Measurements from ENCODE around the gene FOXRED2. TPM values are rescaled to one million over a fixed set of nuclear protein-coding genes. Genes with fewer than 3 reads are reported as not detected.
A peak's percentile ranks its signal among the peaks of the same experiment; 100 is the strongest.
"Not testable (repeated sequence)": the region's sequence is repeated elsewhere in the genome, so short reads cannot be mapped to it uniquely, and the experiment has no call there.

Gene FOXRED2
- total and polyA plus RNA-seq, 8 donors: 0.76 to 17.5 (median 3.8) TPM

DNA sequence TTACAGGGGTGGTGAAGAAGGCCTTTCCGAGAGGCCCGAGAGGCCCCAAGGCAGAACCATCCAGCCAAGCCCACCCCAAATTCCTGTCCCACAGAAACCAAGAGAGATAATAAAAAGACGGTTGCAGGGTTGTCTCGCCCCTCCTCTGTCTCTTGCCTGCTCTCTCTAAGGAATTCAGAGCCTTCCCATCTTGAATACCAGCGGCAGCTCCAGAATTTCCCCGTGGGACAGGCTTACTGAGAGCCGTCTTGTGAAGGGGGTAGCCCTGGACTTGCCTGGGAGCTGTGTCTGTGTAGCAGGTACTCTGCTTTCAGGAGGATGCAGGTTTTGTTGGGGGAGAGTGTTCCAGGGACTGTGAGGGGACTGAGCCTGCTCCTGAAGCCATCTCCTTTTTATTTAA, 31.7 kb upstream of the FOXRED2 start:
- WGBS, 5 donors: 48 to 67% (median 53%) methylated on average over 7 of the region's 7 CpGs
- Histone ChIP-seq H3K4me3 (no peak overlapping the region), H3K4me1 (no peaks in the 10 kb centered on the region), H3K9me3 (no peaks in the 10 kb centered on the region), H3K27ac (no peak overlapping the region), H3K27me3 (peaks cover 0 to 29% (median 0%) of the 10 kb centered on the region in 3 donors), H3K36me3 (no peaks in the 10 kb centered on the region)
- intact Hi-C loops (cut with DNase I; ENCODE audit: low total_unique reads): no loop called here
- no peak for DNase-seq
- no peak for TF ChIP-seq POLR2AphosphoS5 (IDR thresholded peaks at IDR 0.05)
- no peak for TF ChIP-seq EP300 (IDR thresholded peaks at IDR 0.05)
- TF ChIP-seq, protein P1, sequence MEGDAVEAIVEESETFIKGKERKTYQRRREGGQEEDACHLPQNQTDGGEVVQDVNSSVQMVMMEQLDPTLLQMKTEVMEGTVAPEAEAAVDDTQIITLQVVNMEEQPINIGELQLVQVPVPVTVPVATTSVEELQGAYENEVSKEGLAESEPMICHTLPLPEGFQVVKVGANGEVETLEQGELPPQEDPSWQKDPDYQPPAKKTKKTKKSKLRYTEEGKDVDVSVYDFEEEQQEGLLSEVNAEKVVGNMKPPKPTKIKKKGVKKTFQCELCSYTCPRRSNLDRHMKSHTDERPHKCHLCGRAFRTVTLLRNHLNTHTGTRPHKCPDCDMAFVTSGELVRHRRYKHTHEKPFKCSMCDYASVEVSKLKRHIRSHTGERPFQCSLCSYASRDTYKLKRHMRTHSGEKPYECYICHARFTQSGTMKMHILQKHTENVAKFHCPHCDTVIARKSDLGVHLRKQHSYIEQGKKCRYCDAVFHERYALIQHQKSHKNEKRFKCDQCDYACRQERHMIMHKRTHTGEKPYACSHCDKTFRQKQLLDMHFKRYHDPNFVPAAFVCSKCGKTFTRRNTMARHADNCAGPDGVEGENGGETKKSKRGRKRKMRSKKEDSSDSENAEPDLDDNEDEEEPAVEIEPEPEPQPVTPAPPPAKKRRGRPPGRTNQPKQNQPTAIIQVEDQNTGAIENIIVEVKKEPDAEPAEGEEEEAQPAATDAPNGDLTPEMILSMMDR (IDR thresholded peaks at IDR 0.05): no peak
- TF ChIP-seq POLR2A (IDR thresholded peaks at IDR 0.05): no peak

DNA sequence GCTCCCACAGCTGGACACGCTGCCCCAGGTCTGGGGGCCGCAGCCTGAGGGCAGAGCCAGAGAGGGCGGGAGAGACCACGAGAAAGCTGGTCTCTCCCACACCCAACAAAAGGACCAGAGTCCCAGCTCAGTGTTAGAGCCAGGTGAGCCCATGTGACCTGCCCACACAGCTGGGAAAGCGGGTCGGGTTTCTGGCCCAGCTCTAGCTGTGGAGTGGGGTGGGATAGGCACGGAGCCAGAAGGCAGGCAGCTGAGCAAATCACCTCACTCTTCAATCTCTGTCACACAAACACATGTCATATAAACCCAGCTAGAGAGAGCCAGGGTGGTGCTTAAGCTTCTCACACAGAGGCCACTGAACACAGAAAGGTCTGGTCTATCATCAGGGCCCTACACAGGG, 29.9 kb upstream of the FOXRED2 start:
- Histone ChIP-seq H3K4me3 (no peak overlapping the region), H3K4me1 (no peaks in the 10 kb centered on the region), H3K36me3 (no peaks in the 10 kb centered on the region), H3K27me3 (peaks cover 0 to 29% (median 0%) of the 10 kb centered on the region in 3 donors), H3K9me3 (no peaks in the 10 kb centered on the region), H3K27ac (no peak overlapping the region)
- TF ChIP-seq POLR2A (IDR thresholded peaks at IDR 0.05): no peak
- TF ChIP-seq POLR2AphosphoS5 (IDR thresholded peaks at IDR 0.05): no peak
- TF ChIP-seq, protein P1 (IDR thresholded peaks at IDR 0.05): no peak
- TF ChIP-seq EP300 (IDR thresholded peaks at IDR 0.05): no peak
- 28 to 44% (median 33%) methylated on average over 7 of the region's 7 CpGs for WGBS, 5 donors
- intact Hi-C loops (cut with DNase I; ENCODE audit: low total_unique reads): no loop called here
- DNase-seq: peak in 1 of 2 donors; percentile 32

DNA sequence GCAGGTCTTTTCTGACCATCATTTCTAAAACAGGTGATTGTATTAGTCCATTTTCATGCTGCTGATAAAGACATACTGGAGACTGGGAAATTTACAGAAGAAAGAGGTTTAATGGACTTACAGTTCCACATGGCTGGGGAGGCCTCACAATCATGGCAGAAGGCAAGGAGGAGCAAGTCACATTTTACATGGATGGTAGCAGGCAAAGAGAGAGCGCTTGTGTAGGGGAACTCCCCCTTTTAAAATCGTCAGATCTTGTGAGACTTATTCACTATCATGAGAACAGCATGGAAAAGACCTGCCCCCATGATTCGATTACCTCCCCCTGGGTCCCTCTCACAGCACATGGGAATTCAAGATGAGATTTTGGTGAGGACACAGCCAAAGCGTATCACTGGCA, 26.5 kb upstream of the FOXRED2 start:
- DNase-seq; H3K27ac ChIP-seq; intact Hi-C loops (cut with DNase I; ENCODE audit: low total_unique reads); H3K4me1 ChIP-seq; H3K4me3 ChIP-seq; H3K9me3 ChIP-seq; H3K36me3 ChIP-seq: not testable (repeated sequence)
- peaks cover 0 to 16% (median 0%) of the 10 kb centered on the region in 3 donors for H3K27me3 ChIP-seq
- WGBS, 5 donors: 83 to 90% (median 90%) methylated on average over 4 of the region's 4 CpGs

DNA sequence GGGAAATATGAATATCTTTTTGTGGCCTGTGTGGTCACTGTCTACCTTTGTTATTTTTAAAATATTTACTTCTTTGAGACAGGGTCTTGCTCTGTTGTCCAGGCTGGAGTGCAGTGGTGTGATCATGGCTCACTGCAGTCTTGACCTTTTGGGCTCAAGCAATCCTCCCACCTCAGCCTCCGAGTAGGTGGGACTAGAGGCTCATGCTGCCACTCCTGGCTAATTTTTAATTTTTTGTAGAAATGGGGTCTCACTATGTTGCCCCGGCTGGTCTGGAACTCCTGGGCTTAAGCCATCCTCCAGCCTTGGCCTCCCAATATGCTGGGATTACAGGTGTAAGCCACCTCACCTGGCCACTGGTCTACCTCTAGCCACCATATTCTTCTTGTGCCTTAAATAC, 25.6 kb upstream of the FOXRED2 start:
- no peak overlapping the region for H3K27ac ChIP-seq
- H3K4me3 ChIP-seq: no peak overlapping the region
- peaks cover 3 to 18% (median 16%) of the 10 kb centered on the region in 4 donors for H3K4me1 ChIP-seq
- 68 to 96% (median 89%) methylated on average over 2 of the region's 2 CpGs for WGBS, 5 donors
- TF ChIP-seq, protein P1 (IDR thresholded peaks at IDR 0.05): no peak
- TF ChIP-seq EP300 (IDR thresholded peaks at IDR 0.05) (no peak), POLR2AphosphoS5 (IDR thresholded peaks at IDR 0.05) (no peak), POLR2A (IDR thresholded peaks at IDR 0.05) (no peak)
- no peaks in the 10 kb centered on the region for H3K9me3 ChIP-seq
- H3K27me3 ChIP-seq: peaks cover 0 to 9% (median 0%) of the 10 kb centered on the region in 3 donors
- H3K36me3 ChIP-seq: peaks cover 0 to 2% (median 1%) of the 10 kb centered on the region in 4 donors
- DNase-seq: no peak
- intact Hi-C loops (cut with DNase I; ENCODE audit: low total_unique reads): no loop called here

Data from stomach (tissue), 9 donors.